Spinal cord (tissue), 10 donors: Measurements from ENCODE around the gene RREB1. TPM values are rescaled to one million over a fixed set of nuclear protein-coding genes. Genes with fewer than 3 reads are reported as not detected.

ENCODE experiments used
- DNase-seq, 6 donors: peaks; one replicate each; pipeline versions ENCODE4 v3.0.0 to v3.0.0-alpha.2; 2013 to 2015; ENCODE audit warnings: low spot score in 6 of 6, low read depth in 4 of 6
- H3K27ac ChIP-seq: one replicate; pipeline ENCODE4 v1.5.1; 2013; ENCODE audit warnings: low read depth, low read length, control low read depth
- H3K27me3 ChIP-seq: one replicate; pipeline ENCODE4 v1.6.1; 2013; ENCODE audit warnings: low read length; ENCODE audit not compliant: control insufficient read depth, insufficient read depth
- H3K36me3 ChIP-seq: one replicate; pipeline ENCODE4 v1.6.1; 2013; ENCODE audit warnings: low read length; ENCODE audit not compliant: control insufficient read depth, insufficient read depth
- H3K4me1 ChIP-seq: one replicate; pipeline ENCODE4 v1.6.1; 2013; ENCODE audit warnings: low read length; ENCODE audit not compliant: control insufficient read depth, insufficient read depth
- H3K4me3 ChIP-seq: one replicate; pipeline ENCODE4 v1.5.1; 2013; ENCODE audit warnings: low read depth, low read length, control low read depth
- H3K9me3 ChIP-seq: one replicate; pipeline ENCODE4 v1.6.1; 2013; ENCODE audit warnings: low read length; ENCODE audit not compliant: control insufficient read depth, insufficient read depth
- WGBS: methylation state at CpG from one replicate; pipeline ENCODE4 v1.1.5; 2013; ENCODE audit warnings: missing lambda C conversion rate; ENCODE audit not compliant: insufficient coverage; 5-methylcytosine and 5-hydroxymethylcytosine counted together
- polyA plus RNA-seq, 2 donors: library from polyadenylated mRNA; unstranded; fragments of 120-200 nt; gene quantifications; one replicate each; pipeline ENCODE4 v1.2.1, GENCODE V29; 2013; ENCODE audit not compliant: insufficient read length in 2 of 2
- total RNA-seq, 2 donors: library from RNA; depleted of rRNA in 1 of 2; stranded (reverse); fragments of 120-200 nt in 1 of 2; fragments of >200 nt in 1 of 2; gene quantifications; one replicate each; pipeline versions ENCODE4 v1.2.3 to v1.2.4, GENCODE V29; 2013 to 2014
- donor health status: healthy.

RREB1 gene
- total and polyA plus RNA-seq, 4 donors = 7.2 to 16.4 (median 10.3) TPM

- Histone ChIP-seq H3K9me3 (no peaks in the 10 kb centered on the region), H3K27me3 (no peaks in the 10 kb centered on the region), H3K27ac (no peak overlapping the region), H3K36me3 (no peaks in the 10 kb centered on the region), H3K4me3 (no peak overlapping the region), H3K4me1 (peaks cover 17% of the 10 kb centered on the region)
- DNase-seq = no peak
Observed at GRCh38 chr6:7161253-7161623, 53.5 kb downstream of the RREB1 start.

- Histone ChIP-seq H3K4me1 (peaks cover 14% of the 10 kb centered on the region), H3K27me3 (no peaks in the 10 kb centered on the region), H3K27ac (no peak overlapping the region), H3K36me3 (no peaks in the 10 kb centered on the region), H3K4me3 (no peak overlapping the region), H3K9me3 (no peaks in the 10 kb centered on the region)
- no peak for DNase-seq
- WGBS = 71% methylated on average over 1 of the region's 4 CpGs
Observed at GRCh38 chr6:7161845-7162244, 54.1 kb downstream of the RREB1 start.

GRCh38 chr6:7163661-7164071 lies 55.9 kb downstream of the RREB1 start:
- 82% methylated on average over 7 of the region's 12 CpGs for WGBS
- H3K36me3 ChIP-seq = no peaks in the 10 kb centered on the region
- H3K4me1 ChIP-seq = peaks cover 10% of the 10 kb centered on the region
- no peak for DNase-seq
- H3K27me3 ChIP-seq = no peaks in the 10 kb centered on the region
- H3K4me3 ChIP-seq = no peak overlapping the region
- H3K27ac ChIP-seq = no peak overlapping the region
- no peaks in the 10 kb centered on the region for H3K9me3 ChIP-seq

GRCh38 chr6:7164536-7165001 lies 56.8 kb downstream of the RREB1 start:
- no peaks in the 10 kb centered on the region for H3K9me3 ChIP-seq
- no CpG with 5 or more reads among the region's 5 CpGs for WGBS
- H3K36me3 ChIP-seq = no peaks in the 10 kb centered on the region
- peaks cover 16% of the 10 kb centered on the region for H3K4me1 ChIP-seq
- H3K4me3 ChIP-seq = no peak overlapping the region
- no peak for DNase-seq
- no peaks in the 10 kb centered on the region for H3K27me3 ChIP-seq
- H3K27ac ChIP-seq = no peak overlapping the region

- Histone ChIP-seq H3K4me3 (no peak overlapping the region), H3K4me1 (peaks cover 17% of the 10 kb centered on the region), H3K36me3 (no peaks in the 10 kb centered on the region), H3K9me3 (no peaks in the 10 kb centered on the region), H3K27me3 (no peaks in the 10 kb centered on the region), H3K27ac (no peak overlapping the region)
- WGBS = 77% methylated on average over 5 of the region's 11 CpGs
- DNase-seq = peak in 1 of 6 donors; percentile 53
Observed at GRCh38 chr6:7165002-7165889, 57.5 kb downstream of the RREB1 start.

GRCh38 chr6:7165890-7166267 lies 58.1 kb downstream of the RREB1 start:
- Histone ChIP-seq H3K9me3 (no peaks in the 10 kb centered on the region), H3K27ac (no peak overlapping the region), H3K27me3 (no peaks in the 10 kb centered on the region), H3K4me1 (peaks cover 20% of the 10 kb centered on the region), H3K4me3 (no peak overlapping the region), H3K36me3 (no peaks in the 10 kb centered on the region)
- DNase-seq = no peak
- WGBS = 51% methylated on average over 4 of the region's 4 CpGs

GRCh38 chr6:7166410-7167293 lies 58.9 kb downstream of the RREB1 start:
- no peak overlapping the region for H3K27ac ChIP-seq
- no peaks in the 10 kb centered on the region for H3K27me3 ChIP-seq
- H3K36me3 ChIP-seq = no peaks in the 10 kb centered on the region
- 80% methylated on average over 15 of the region's 19 CpGs for WGBS
- H3K4me3 ChIP-seq = no peak overlapping the region
- H3K9me3 ChIP-seq = no peaks in the 10 kb centered on the region
- DNase-seq = no peak
- H3K4me1 ChIP-seq = peaks cover 20% of the 10 kb centered on the region

GRCh38 chr6:7169296-7169721 lies 61.5 kb downstream of the RREB1 start:
- no peaks in the 10 kb centered on the region for H3K27me3 ChIP-seq
- H3K9me3 ChIP-seq = no peaks in the 10 kb centered on the region
- H3K27ac ChIP-seq = no peak overlapping the region
- no peaks in the 10 kb centered on the region for H3K36me3 ChIP-seq
- peaks cover 24% of the 10 kb centered on the region for H3K4me1 ChIP-seq
- no peak overlapping the region for H3K4me3 ChIP-seq
- WGBS = 21% methylated on average over 2 of the region's 3 CpGs
- peak in 2 of 6 donors; percentile 49 to 69 for DNase-seq

GRCh38 chr6:7170117-7170732 lies 62.5 kb downstream of the RREB1 start:
- Histone ChIP-seq H3K4me3 (no peak overlapping the region), H3K9me3 (no peaks in the 10 kb centered on the region), H3K4me1 (peaks cover 17% of the 10 kb centered on the region), H3K27me3 (no peaks in the 10 kb centered on the region), H3K27ac (no peak overlapping the region), H3K36me3 (no peaks in the 10 kb centered on the region)
- no peak for DNase-seq
- 86% methylated on average over 3 of the region's 6 CpGs for WGBS
